ENCODE data around the gene SLAMF9.

GRCh38 chr1:159932296-159933285 lies 21.4 kb downstream of the SLAMF9 start:
- no peak for TF ChIP-seq YY1 (IDR thresholded peaks at IDR 0.05; ENCODE audit: insufficient read depth, insufficient read length)
- no peak for TF ChIP-seq ZNF274 (IDR thresholded peaks at IDR 0.05; ENCODE audit: low read depth, low read length)
- no peak for TF ChIP-seq SUZ12 (IDR thresholded peaks at IDR 0.05; ENCODE audit: extremely low read depth, insufficient read depth, insufficient read length)
